GM23338 (cell line): Measurements from ENCODE around the gene P4HA1. TPM values are rescaled to one million over a fixed set of nuclear protein-coding genes. Genes with fewer than 3 reads are reported as not detected.

Experiments
- ATAC-seq: fragments of 200-7000 bp; cut with Tn5 transposase; 3 replicates; pipeline ENCODE4 v1.9.1; 2020
- DNase-seq: peaks from one replicate; pipeline ENCODE4 v3.0.0-alpha.2; 2015; ENCODE audit warnings: low spot score
- H2AFZ ChIP-seq: fragments of 200-600 bp; sonication (generic); 2 replicates; pipeline ENCODE4 v1.8.0; 2016; ENCODE audit warnings: antibody characterized with exemption, mild to moderate bottlenecking, moderate library complexity
- H3F3A ChIP-seq: fragments of 200-600 bp; sonication (generic); replicated peaks from 2 replicates; pipeline ENCODE4 v1.8.0; 2017; ENCODE audit warnings: antibody characterized with exemption, mixed run types, low read depth
- H3K27ac ChIP-seq: fragments of 200-600 bp; sonication (generic); 2 replicates; pipeline ENCODE4 v1.6.1; 2016; ENCODE audit warnings: low read depth
- H3K27me3 ChIP-seq: fragments of 200-600 bp; sonication (generic); 2 replicates; pipeline ENCODE4 v1.8.0; 2016; ENCODE audit warnings: mild to moderate bottlenecking, mixed run types, moderate library complexity; ENCODE audit not compliant: insufficient read depth
- H3K36me3 ChIP-seq: fragments of 200-600 bp; sonication (generic); 2 replicates; pipeline ENCODE4 v1.8.0; 2016; ENCODE audit warnings: mild to moderate bottlenecking; ENCODE audit not compliant: insufficient read depth
- H3K4me1 ChIP-seq: fragments of 200-600 bp; sonication (generic); 2 replicates; pipeline ENCODE4 v1.8.0; 2016; ENCODE audit warnings: mild to moderate bottlenecking, moderate library complexity; ENCODE audit not compliant: insufficient read depth
- H3K4me2 ChIP-seq: fragments of 200-600 bp; sonication (generic); 2 replicates; pipeline ENCODE4 v1.7.1; 2017; ENCODE audit warnings: mixed run types
- H3K4me3 ChIP-seq: fragments of 200-600 bp; sonication (generic); 2 replicates; pipeline ENCODE4 v1.6.1; 2016; ENCODE audit warnings: mixed run types
- H3K79me2 ChIP-seq: fragments of 200-600 bp; sonication (generic); replicated peaks from 2 replicates; pipeline ENCODE4 v1.8.0; 2017; ENCODE audit warnings: mild to moderate bottlenecking; ENCODE audit not compliant: insufficient read depth
- H3K9me2 ChIP-seq: fragments of 200-600 bp; sonication (generic); 2 replicates; pipeline ENCODE4 v1.8.0; 2017; ENCODE audit not compliant: insufficient read depth
- H4K20me1 ChIP-seq: fragments of 200-600 bp; sonication (generic); replicated peaks from 2 replicates; pipeline ENCODE4 v1.8.0; 2017; ENCODE audit warnings: mild to moderate bottlenecking; ENCODE audit not compliant: insufficient read depth
- H3K27ac Mint-ChIP-seq: 2 replicates; pipeline ENCODE4 v1.8.0; 2020; ENCODE audit warnings: inconsistent platforms, mild to moderate bottlenecking, moderate library complexity, mixed read lengths
- H3K27me3 Mint-ChIP-seq: 3 replicates; pipeline ENCODE4 v1.8.0; 2022; ENCODE audit warnings: low read depth, mild to moderate bottlenecking, moderate library complexity, mixed read lengths, inconsistent platforms; ENCODE audit not compliant: insufficient read depth, poor library complexity
- H3K36me3 Mint-ChIP-seq: 3 replicates; pipeline ENCODE4 v1.8.0; 2021; ENCODE audit warnings: low read depth, mild to moderate bottlenecking, inconsistent platforms, moderate library complexity, mixed read lengths
- H3K4me1 Mint-ChIP-seq: 3 replicates; pipeline ENCODE4 v1.8.0; 2020; ENCODE audit warnings: mild to moderate bottlenecking, inconsistent platforms, mixed read lengths
- H3K4me3 Mint-ChIP-seq: 3 replicates; pipeline ENCODE4 v1.8.0; 2021; ENCODE audit warnings: moderate library complexity, mild to moderate bottlenecking, inconsistent platforms, mixed read lengths
- H3K9me3 Mint-ChIP-seq: 3 replicates; pipeline ENCODE4 v1.8.0; 2020; ENCODE audit warnings: moderate library complexity, mild to moderate bottlenecking, inconsistent platforms, mixed read lengths
- CREB1 ChIP-seq: fragments of 250-450 bp; sonication (Bioruptor Pico); IDR thresholded peaks from 2 replicates; pipeline ENCODE4 v1.5.0; 2020; ENCODE audit warnings: low read depth, mild to moderate bottlenecking, moderate library complexity
- CTCF ChIP-seq, 2 experiments: fragments of 200-600 bp in 1 of 2; sonication (generic) in 1 of 2; conservative IDR thresholded peaks; 2 replicates each; pipeline versions ENCODE4 v1.5.1 to v1.6.1; 2016 to 2017; ENCODE audit warnings: antibody characterized with exemption in 2 of 2, low read depth in 2 of 2, mild to moderate bottlenecking in 2 of 2, moderate library complexity in 1 of 2
- ETS1 ChIP-seq: IDR thresholded peaks from 2 replicates; pipeline ENCODE4 v1.6.1; 2016; ENCODE audit warnings: antibody characterized with exemption
- EZH2 ChIP-seq: fragments of 200-600 bp; sonication (generic); IDR thresholded peaks from one replicate; pipeline ENCODE4 v1.8.0; 2017; ENCODE audit warnings: antibody characterized with exemption, mild to moderate bottlenecking, low read depth; ENCODE audit not compliant: unreplicated experiment
- EZH2phosphoT487 ChIP-seq: fragments of 200-600 bp; sonication (generic); IDR thresholded peaks from one replicate; pipeline ENCODE4 v1.8.1; 2018; ENCODE audit warnings: antibody characterized with exemption; ENCODE audit not compliant: unreplicated experiment
- JUNB ChIP-seq: IDR thresholded peaks from one replicate; pipeline ENCODE4 v1.6.1; 2016; ENCODE audit warnings: antibody characterized with exemption; ENCODE audit not compliant: unreplicated experiment
- NANOG ChIP-seq: IDR thresholded peaks from 2 replicates; pipeline ENCODE4 v1.6.1; 2016; ENCODE audit warnings: antibody characterized with exemption, borderline replicate concordance
- REST ChIP-seq: IDR thresholded peaks from one replicate; pipeline ENCODE4 v1.6.1; 2018; ENCODE audit warnings: antibody characterized with exemption; ENCODE audit not compliant: unreplicated experiment
- STAT1 ChIP-seq: IDR thresholded peaks from one replicate; pipeline ENCODE4 v1.6.1; 2016; ENCODE audit warnings: antibody characterized with exemption; ENCODE audit not compliant: unreplicated experiment
- ZNF331 ChIP-seq: fragments of 250-450 bp; sonication (Bioruptor Pico); IDR thresholded peaks from 2 replicates; pipeline ENCODE4 v1.5.0; 2020; ENCODE audit warnings: low read depth, mild to moderate bottlenecking, moderate library complexity
- ZNF462 ChIP-seq: fragments of 250-450 bp; sonication (Bioruptor Pico); IDR thresholded peaks from 2 replicates; pipeline ENCODE4 v1.5.0; 2020; ENCODE audit warnings: mild to moderate bottlenecking, moderate library complexity
- polyA plus RNA-seq: library from polyadenylated mRNA; unstranded; fragments of >200 nt; fragmentation: Nextera tagmentation; extraction: Ambion mirVana; gene quantifications from 2 replicates; pipeline ENCODE4 v1.2.1, GENCODE V29; 2016
- total RNA-seq: library from RNA; depleted of rRNA; stranded (reverse); fragments of >200 nt; shearing (Covaris generic); gene quantifications from 2 replicates; pipeline ENCODE4 v1.2.3, GENCODE V29; 2014

Gene P4HA1
- total and polyA plus RNA-seq, 2 experiments from 2014 or later, result 26.4 to 27.1 TPM

- no peak overlapping the region for H3K27ac ChIP-seq
- H3K4me3 Mint-ChIP-seq, result no peak overlapping the region
- no peak for TF ChIP-seq REST
- no peak for TF ChIP-seq CREB1
- no peak for TF ChIP-seq EZH2phosphoT487
- TF ChIP-seq STAT1, result no peak
- TF ChIP-seq ZNF462 (CRISPR knock-in tag), result no peak
- TF ChIP-seq EZH2, result no peak
- TF ChIP-seq CTCF (conservative IDR thresholded peaks at IDR 0.05; ENCODE audit: low read depth in 2 of 2), result no peak
- TF ChIP-seq ETS1, result no peak
- TF ChIP-seq NANOG, result no peak
- no peak for TF ChIP-seq JUNB
- TF ChIP-seq ZNF331 (CRISPR knock-in tag), result no peak
- H3K36me3 ChIP-seq, result no peaks in the 10 kb centered on the region
- no peaks in the 10 kb centered on the region for H3K9me2 ChIP-seq
- no peak for DNase-seq
- H3K4me1 Mint-ChIP-seq, result no peaks in the 10 kb centered on the region
- ATAC-seq, result no peak
- no peaks in the 10 kb centered on the region for H3K27me3 Mint-ChIP-seq
- H4K20me1 ChIP-seq, result no peaks in the 10 kb centered on the region; the same call in 1 of the 2 replicates
- H3K27ac Mint-ChIP-seq, result no peak overlapping the region
- no peaks in the 10 kb centered on the region for H3K4me1 ChIP-seq
- no peak overlapping the region for H2AFZ ChIP-seq
- no peaks in the 10 kb centered on the region for H3F3A ChIP-seq
- H3K79me2 ChIP-seq, result no peaks in the 10 kb centered on the region
- H3K4me3 ChIP-seq, result no peak overlapping the region
- no peaks in the 10 kb centered on the region for H3K27me3 ChIP-seq
- no peaks in the 10 kb centered on the region for H3K9me3 Mint-ChIP-seq
- H3K4me2 ChIP-seq, result no peak overlapping the region
- H3K36me3 Mint-ChIP-seq, result peaks cover 5% of the 10 kb centered on the region; the same call in 1 of the 3 replicates
These were observed 43.4 kb downstream of the P4HA1 start for GRCh38 chr10:73053275-73053674.
